GM12878 (cell line): ENCODE results near the gene LPCAT3.

ENCODE experiments used
- NFXL1 ChIP-seq: fragments of 450-650 bp; IDR thresholded peaks from 2 replicates; pipeline ENCODE4 v1.6.1; 2017; ENCODE audit warnings: antibody characterized with exemption, mild to moderate bottlenecking, borderline replicate concordance
- POLR2A ChIP-seq: IDR thresholded peaks from 2 replicates; pipeline ENCODE4 v1.6.1; 2011; ENCODE audit warnings: low read depth, mild to moderate bottlenecking, low read length
- SP1 ChIP-seq: IDR thresholded peaks from one replicate; pipeline ENCODE4 v1.6.1; 2011; ENCODE audit warnings: low read depth, low read length
- TF ChIP-seq, protein P1 (sequence below), 3 experiments: IDR thresholded peaks in 2 of 3; conservative IDR thresholded peaks in 1 of 3; 2 replicates each; pipeline ENCODE4 v1.5.1; 2011; ENCODE audit warnings: low read depth in 3 of 3, low read length in 3 of 3, mild to moderate bottlenecking in 3 of 3, control low read depth in 2 of 3, moderate library complexity in 2 of 3, inconsistent platforms in 1 of 3, mixed read lengths in 1 of 3; ENCODE audit not compliant: control insufficient read depth in 2 of 3, insufficient read depth in 1 of 3; ENCODE audit errors: extremely low read depth in 1 of 3
- TF ChIP-seq, protein P2 (sequence below): IDR thresholded peaks from 2 replicates; pipeline ENCODE4 v1.6.1; 2012; ENCODE audit warnings: low read depth, low read length, improper control_type of control experiment

DNA sequence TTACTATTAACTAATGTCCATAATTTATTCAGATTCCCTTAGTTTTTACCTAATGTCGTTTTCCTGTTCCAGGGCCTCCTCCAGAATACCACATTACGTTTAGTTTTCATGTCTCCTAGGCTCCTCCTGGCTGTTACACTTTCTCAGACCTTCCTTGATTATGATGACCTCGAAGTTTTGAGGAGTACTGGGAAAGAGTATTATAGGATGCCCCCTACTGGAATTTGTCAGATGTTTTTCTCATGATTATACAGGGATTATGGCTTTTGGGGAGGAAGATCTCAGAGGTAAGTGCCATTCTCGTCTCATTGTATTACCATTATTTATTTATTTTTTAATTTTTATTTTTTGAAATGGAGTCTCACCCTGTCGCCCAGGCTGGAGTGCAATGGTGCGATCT lies 24.6 kb upstream of the LPCAT3 start:
- no peak for TF ChIP-seq NFXL1
- TF ChIP-seq, protein P1, sequence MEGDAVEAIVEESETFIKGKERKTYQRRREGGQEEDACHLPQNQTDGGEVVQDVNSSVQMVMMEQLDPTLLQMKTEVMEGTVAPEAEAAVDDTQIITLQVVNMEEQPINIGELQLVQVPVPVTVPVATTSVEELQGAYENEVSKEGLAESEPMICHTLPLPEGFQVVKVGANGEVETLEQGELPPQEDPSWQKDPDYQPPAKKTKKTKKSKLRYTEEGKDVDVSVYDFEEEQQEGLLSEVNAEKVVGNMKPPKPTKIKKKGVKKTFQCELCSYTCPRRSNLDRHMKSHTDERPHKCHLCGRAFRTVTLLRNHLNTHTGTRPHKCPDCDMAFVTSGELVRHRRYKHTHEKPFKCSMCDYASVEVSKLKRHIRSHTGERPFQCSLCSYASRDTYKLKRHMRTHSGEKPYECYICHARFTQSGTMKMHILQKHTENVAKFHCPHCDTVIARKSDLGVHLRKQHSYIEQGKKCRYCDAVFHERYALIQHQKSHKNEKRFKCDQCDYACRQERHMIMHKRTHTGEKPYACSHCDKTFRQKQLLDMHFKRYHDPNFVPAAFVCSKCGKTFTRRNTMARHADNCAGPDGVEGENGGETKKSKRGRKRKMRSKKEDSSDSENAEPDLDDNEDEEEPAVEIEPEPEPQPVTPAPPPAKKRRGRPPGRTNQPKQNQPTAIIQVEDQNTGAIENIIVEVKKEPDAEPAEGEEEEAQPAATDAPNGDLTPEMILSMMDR (IDR thresholded peaks at IDR 0.05 in 2 of 3, conservative IDR thresholded peaks at IDR 0.05 in 1 of 3; ENCODE audit: control insufficient read depth in 2 of 3, extremely low read depth in 1 of 3, insufficient read depth in 1 of 3, low read depth in 3 of 3, low read length in 3 of 3) = 0 out of 6 replicates have a peak, but pooled peaks of 1 of the 3 experiments have one; percentile 18
- no peak for TF ChIP-seq SP1
- TF ChIP-seq POLR2A = no peak
- TF ChIP-seq, protein P2, sequence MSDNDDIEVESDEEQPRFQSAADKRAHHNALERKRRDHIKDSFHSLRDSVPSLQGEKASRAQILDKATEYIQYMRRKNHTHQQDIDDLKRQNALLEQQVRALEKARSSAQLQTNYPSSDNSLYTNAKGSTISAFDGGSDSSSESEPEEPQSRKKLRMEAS = no peak
